NCI-H2107 (cell line): ENCODE results near the gene ARHGAP12.
"Not testable (repeated sequence)": the region's sequence is repeated elsewhere in the genome, so short reads cannot be mapped to it uniquely, and the experiment has no call there.

ENCODE experiments used
- DNase-seq: peaks from one replicate; lab custom pipeline; 2025; lab: John Stamatoyannopoulos, UW

Gene ARHGAP12

GRCh38 chr10:31928549-31929260, at the start of gene ARHGAP12:
ARHGAP12 (minus strand) TSS chr10:31928831; CDS start chr10:31908855, 19,976 bp downstream.
- DNase-seq: peak; percentile 25

GRCh38 chr10:31978156-31978483, 49.5 kb upstream of the ARHGAP12 start:
- no peak for DNase-seq

- DNase-seq: no peak
Observed at GRCh38 chr10:31977440-31978155, 49.0 kb upstream of the ARHGAP12 start.

DNA sequence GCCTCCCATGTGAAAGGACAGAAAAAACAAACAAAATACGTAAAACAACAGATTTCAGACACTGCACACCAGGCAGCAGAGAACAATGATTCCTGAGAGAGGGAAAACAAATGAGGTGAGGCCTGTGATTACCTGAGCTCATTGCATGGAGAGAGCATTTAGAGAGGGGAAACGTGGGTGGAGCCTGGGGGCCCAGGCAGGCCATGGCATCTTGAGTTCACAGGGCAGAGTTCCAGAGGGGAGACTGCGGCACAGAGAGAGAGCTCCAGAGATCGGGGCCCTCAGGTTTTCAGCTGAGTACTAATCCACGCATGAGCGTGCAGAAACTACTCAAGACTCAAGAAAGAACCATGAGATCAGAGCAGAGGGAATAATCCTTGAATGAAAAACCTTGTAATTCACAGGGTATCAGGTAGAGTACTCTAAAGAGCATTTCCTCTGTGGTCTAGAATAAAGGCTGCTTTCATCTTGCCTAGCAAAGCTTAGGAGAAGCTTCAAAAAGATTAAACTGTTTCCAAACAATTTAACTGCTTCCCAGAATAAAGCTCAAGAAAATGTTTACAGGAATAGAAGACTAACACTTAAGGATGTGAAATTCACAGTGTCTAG, 46.6 kb upstream of the ARHGAP12 start:
- DNase-seq: no peak

DNA sequence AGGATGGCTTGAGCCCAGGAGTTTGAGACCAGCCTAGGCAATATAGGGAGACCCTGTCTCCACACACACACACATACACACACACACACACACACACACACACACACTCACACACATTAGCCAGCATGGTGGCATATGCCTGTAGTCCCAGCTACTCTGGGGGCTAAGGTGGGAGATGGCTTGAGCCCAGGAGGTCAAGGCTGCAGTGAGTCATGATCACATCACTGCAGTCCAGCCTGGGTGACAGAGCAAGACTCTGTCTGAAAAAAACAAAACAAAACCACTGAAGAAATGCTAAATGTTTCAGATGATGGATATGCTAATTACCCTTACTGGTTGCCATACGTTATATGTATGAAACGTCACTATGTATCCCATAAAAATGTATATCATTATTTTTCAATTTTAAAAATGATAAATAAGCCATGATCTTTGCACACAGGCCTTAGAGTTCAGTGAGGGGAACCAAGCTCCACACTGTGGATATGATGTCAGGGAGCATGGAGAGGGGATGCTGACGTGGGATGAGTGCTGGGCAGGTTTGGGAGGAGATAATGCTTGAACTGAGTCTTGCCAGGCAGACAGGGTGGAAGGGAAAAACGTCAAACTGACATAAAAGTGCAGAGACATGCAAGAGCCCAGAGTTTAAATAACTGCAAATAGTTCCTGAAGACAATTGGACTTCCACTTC, 45.9 kb upstream of the ARHGAP12 start:
- no peak for DNase-seq

DNA sequence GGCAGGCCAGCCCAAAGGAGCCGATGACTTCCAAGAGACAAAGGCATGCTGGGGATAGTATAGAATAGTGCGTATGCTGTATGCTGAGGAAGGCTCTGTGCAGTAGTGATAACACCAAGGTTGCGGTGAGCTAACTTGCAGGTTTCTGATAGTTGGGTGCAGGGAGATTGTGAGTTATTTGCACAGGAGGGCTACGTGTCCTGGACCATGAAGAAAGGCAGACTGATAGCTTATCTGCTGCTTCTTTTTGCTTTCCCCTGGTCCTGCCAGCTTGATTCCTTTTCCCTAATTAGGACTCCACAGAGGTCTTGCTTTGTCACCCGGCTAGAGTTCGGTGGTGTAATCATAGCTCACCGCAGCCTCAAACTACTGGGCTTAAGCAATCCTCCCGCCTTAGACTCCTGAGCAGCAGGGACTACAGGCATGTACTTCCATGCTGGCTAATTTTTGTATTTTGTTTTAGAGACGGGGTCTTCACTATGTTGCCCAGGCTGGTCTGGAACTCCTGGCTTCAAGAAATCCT, 43.9 kb upstream of the ARHGAP12 start:
- DNase-seq: no peak

GRCh38 chr10:31969847-31970246, 41.2 kb upstream of the ARHGAP12 start:
- not testable (repeated sequence) for DNase-seq

- no peak for DNase-seq
Observed at GRCh38 chr10:31963589-31963980, 35.0 kb upstream of the ARHGAP12 start.

DNA sequence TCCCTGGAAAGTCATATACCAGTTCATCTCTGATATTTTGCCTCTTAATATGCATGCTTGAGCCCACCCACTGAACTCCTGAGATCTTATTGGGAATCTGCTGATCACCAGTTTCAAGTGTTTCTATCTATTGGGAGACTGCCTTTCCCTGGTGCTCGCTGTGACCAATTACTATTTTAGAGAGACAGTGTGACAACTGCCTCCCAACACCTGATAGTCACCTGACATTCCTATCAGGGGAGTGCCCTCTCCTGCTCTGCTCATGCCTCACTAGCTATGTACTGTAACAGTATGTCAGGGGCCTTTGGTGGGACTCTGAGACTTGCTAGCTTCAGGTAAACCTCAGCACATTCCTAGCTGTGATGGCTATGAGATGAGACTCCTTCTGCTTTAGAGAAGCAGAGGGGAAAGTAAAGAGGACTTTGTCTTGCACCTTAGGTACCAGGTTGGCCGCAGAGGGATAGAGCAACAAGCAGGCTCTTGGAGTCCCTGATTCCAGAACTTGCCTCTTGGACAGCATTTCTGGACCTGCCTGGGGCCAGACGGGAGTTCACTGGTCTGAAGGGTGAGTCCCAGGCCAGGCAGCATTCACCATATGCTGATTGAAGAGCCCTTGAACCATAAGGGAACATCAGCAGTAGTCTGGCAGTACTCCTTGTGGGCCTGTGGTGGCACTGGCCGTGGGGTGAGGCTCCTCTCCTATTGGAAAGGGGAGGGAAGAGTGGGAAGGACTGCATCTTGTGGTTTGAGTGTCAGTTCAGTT, 34.4 kb upstream of the ARHGAP12 start:
- DNase-seq: no peak

DNA sequence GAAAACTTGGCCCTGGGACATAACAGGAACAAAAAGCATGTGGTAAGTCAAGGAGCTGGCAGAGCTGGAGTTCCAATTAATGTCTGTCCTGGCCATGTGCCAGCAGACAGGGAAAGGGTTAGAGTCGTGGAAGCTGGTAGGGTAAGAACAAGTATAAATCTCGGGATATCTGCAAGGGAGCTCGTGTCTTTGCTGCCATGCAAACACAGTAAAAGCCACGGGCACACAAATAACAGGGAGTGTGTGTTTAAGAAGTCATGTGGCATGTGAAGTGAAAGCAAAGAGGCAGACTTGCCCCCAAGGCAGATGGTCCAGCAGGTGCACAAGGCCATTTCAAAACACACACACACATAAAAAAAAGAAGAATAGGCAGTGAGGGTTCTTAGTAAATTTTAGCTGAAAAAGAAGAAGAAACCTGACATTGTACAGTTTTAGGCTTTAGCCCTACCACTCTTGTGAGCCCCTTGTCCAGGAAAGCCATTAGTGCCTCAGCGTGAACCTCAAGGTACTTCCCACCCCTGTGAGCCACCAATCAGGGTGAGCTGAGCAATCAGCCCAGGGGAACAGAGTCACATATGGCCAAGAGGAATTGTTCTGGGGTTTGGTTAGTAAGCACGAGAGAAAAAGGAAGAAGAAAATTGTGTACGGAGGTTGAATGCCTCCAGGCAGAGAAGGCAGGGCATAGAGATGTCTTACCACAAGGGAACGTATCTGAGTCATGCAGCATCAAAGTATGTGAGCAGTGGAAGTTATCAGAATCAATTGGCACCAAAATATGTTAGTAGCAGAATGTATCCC, 32.8 kb upstream of the ARHGAP12 start:
- peak; percentile 22 for DNase-seq

GRCh38 chr10:31959461-31960173, 31.0 kb upstream of the ARHGAP12 start:
- no peak for DNase-seq

GRCh38 chr10:31958856-31959255, 30.2 kb upstream of the ARHGAP12 start:
- DNase-seq: no peak

GRCh38 chr10:31956200-31956946, 27.7 kb upstream of the ARHGAP12 start:
- no peak for DNase-seq

- DNase-seq: no peak
Observed at GRCh38 chr10:31954410-31955191, 26.0 kb upstream of the ARHGAP12 start.

- DNase-seq: no peak
Observed at GRCh38 chr10:31953480-31953879, 24.8 kb upstream of the ARHGAP12 start.

DNA sequence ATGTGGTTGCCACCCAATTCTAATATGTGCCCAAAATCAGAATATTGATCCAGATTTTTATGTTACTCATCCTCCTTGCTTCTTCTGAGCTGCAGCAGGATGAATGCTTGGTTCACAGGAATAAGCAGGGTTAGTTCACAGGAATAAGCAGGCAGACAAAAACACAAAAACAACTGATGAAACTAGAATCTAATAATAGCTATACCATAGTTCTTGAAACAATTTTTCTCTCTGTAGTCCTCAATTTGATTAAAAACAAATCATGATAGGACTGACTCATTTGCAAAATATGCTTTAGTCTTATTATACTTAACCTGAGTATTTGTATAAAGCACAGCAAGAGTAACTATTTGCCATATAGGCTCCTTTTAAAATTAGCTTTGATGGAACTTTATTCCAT, 24.4 kb upstream of the ARHGAP12 start:
- DNase-seq: no peak

GRCh38 chr10:31952066-31952465, 23.4 kb upstream of the ARHGAP12 start:
- DNase-seq: no peak

GRCh38 chr10:31949266-31949665, 20.6 kb upstream of the ARHGAP12 start:
- no peak for DNase-seq

GRCh38 chr10:31948021-31948420, 19.4 kb upstream of the ARHGAP12 start:
- no peak for DNase-seq
